Upper lobe of left lung (tissue), 6 donors: ENCODE data around the gene GADD45A. TPM values are rescaled to one million over a fixed set of nuclear protein-coding genes. Genes with fewer than 3 reads are reported as not detected.

ENCODE experiments used
- ATAC-seq, 2 donors: fragments of 200-7000 bp; cut with Tn5 transposase; one replicate each; pipeline ENCODE4 v1.9.1; 2022; ENCODE audit warnings: mild to moderate bottlenecking in 2 of 2, moderate library complexity in 2 of 2; ENCODE audit not compliant: low FRiP score in 2 of 2
- DNase-seq, 2 donors: peaks; one replicate each; pipeline ENCODE4 v3.0.0-alpha.2; 2019 to 2020
- H3K27ac ChIP-seq, 4 donors: fragments of 200-600 bp; sonication (generic); one replicate each; pipeline ENCODE4 v1.5.1; 2016 to 2019
- H3K27me3 ChIP-seq, 4 donors: fragments of 200-600 bp; sonication (generic); one replicate each; pipeline ENCODE4 v1.5.1; 2017 to 2019
- H3K36me3 ChIP-seq, 4 donors: fragments of 200-600 bp; sonication (generic); one replicate each; pipeline ENCODE4 v1.5.1; 2016 to 2019
- H3K4me1 ChIP-seq, 4 donors: fragments of 200-600 bp; sonication (generic); one replicate each; pipeline ENCODE4 v1.5.1; 2018 to 2019
- H3K4me3 ChIP-seq, 4 donors: fragments of 200-600 bp; sonication (generic); one replicate each; pipeline ENCODE4 v1.5.1; 2017 to 2019; ENCODE audit warnings: mild to moderate bottlenecking in 2 of 4, moderate library complexity in 1 of 4
- H3K9me3 ChIP-seq, 4 donors: fragments of 200-600 bp; sonication (generic); one replicate each; pipeline ENCODE4 v1.5.1; 2018 to 2019
- EP300 ChIP-seq, 4 donors: sonication (generic); formaldehyde crosslinking; IDR thresholded peaks; one replicate each; pipeline ENCODE4 v1.5.1; 2017; ENCODE audit warnings: antibody characterized with exemption in 4 of 4, control low read depth in 2 of 4
- POLR2A ChIP-seq, 4 donors: fragments of 450-650 bp; IDR thresholded peaks; one replicate each; pipeline ENCODE4 v1.5.1; 2016 to 2017; ENCODE audit warnings: antibody characterized with exemption in 4 of 4, mild to moderate bottlenecking in 2 of 4
- POLR2AphosphoS5 ChIP-seq, 2 donors: sonication (generic); formaldehyde crosslinking; IDR thresholded peaks; one replicate each; pipeline ENCODE4 v1.5.1; 2017; ENCODE audit warnings: antibody characterized with exemption in 2 of 2
- WGBS, 2 donors: methylation state at CpG; one replicate each; pipeline ENCODE4 v1.1.5; 2017 to 2018; 5-methylcytosine and 5-hydroxymethylcytosine counted together
- small RNA-seq, 4 donors: library from RNA; depleted of rRNA; stranded (forward); fragments of <200 nt; gene quantifications; one replicate each; pipeline ENCODE3, GENCODE V24; 2016
- total RNA-seq, 6 donors: library from RNA; depleted of rRNA in 4 of 6; stranded (reverse); fragments of >200 nt in 4 of 6; gene quantifications; one replicate each; pipeline versions ENCODE4 v1.1.0 to v1.2.1, GENCODE V29; 2016 to 2021
- TF ChIP-seq, protein P1 (sequence below), 6 experiments: fragments of 450-650 bp in 4 of 6; fragments of 200-600 bp in 2 of 6; sonication (generic) in 2 of 6; IDR thresholded peaks; one replicate each; pipeline ENCODE4 v1.5.1; 2016 to 2019; ENCODE audit warnings: antibody characterized with exemption in 6 of 6
- donor health status: DM: no; HTN: no; CAD: no; lungs with moderate emphysema.
- donor health status: DM: no; HTN: yes; CAD: no; lungs with severe emphysema.

Gene GADD45A
- total RNA-seq, 6 donors from 2014 or later: 21.7 to 45.6 (median 28.2) TPM

DNA sequence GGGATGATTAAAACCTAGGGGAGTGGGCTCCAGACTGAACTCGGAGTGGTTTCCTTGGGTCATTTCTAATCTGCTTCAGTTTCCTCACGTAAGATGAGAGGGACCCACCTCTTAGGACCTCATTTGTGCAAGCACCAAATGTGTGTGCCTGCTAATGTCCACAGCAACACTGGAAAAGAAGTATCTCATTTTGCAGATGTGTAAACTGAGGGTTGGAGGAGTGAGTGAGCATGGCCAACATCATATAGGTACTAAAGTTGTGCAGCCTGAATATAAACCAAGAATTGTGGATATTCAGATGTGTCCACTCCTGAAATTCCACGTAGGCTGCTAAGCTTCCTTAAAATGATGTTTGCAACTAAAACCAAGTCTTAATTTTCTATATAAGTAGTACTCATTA is 51.7 kb downstream of the GADD45A start:
- DNase-seq (no peak), ATAC-seq (no peak)
- no peak overlapping the region for H3K4me3 ChIP-seq
- H3K27ac ChIP-seq: peak overlapping the region; percentile 38 to 79 (median 71)
- peaks cover 12 to 29% (median 21%) of the 10 kb centered on the region in 4 donors for H3K4me1 ChIP-seq
- no peaks in the 10 kb centered on the region for H3K9me3 ChIP-seq
- no peaks in the 10 kb centered on the region for H3K36me3 ChIP-seq
- no peaks in the 10 kb centered on the region for H3K27me3 ChIP-seq
- TF ChIP-seq EP300 (IDR thresholded peaks at IDR 0.05) (no peak), POLR2AphosphoS5 (IDR thresholded peaks at IDR 0.05) (no peak), POLR2A (IDR thresholded peaks at IDR 0.05) (no peak)
- TF ChIP-seq, protein P1, sequence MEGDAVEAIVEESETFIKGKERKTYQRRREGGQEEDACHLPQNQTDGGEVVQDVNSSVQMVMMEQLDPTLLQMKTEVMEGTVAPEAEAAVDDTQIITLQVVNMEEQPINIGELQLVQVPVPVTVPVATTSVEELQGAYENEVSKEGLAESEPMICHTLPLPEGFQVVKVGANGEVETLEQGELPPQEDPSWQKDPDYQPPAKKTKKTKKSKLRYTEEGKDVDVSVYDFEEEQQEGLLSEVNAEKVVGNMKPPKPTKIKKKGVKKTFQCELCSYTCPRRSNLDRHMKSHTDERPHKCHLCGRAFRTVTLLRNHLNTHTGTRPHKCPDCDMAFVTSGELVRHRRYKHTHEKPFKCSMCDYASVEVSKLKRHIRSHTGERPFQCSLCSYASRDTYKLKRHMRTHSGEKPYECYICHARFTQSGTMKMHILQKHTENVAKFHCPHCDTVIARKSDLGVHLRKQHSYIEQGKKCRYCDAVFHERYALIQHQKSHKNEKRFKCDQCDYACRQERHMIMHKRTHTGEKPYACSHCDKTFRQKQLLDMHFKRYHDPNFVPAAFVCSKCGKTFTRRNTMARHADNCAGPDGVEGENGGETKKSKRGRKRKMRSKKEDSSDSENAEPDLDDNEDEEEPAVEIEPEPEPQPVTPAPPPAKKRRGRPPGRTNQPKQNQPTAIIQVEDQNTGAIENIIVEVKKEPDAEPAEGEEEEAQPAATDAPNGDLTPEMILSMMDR (IDR thresholded peaks at IDR 0.05): no peak
- 92 to 100% methylated on average over 3 of the region's 3 CpGs for WGBS, 2 donors

DNA sequence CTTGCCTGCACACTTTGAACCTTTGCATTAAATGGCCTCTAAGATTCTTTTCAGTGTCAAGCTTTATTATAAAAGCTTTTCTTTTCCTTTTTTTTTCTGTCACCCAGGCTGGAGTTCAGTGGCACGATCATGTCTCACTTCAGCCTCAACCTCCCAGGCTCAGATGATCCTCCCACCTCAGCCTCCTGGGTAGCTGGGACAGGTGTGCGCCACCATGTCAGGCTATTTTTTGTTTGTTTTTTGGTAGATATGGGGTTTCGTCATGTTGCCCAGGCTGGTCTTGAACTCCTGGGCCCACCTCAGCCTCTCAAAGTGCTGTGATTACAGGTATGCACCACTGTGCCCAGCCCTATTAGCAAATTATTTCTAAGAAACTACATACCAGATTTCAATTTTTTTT is 52.9 kb downstream of the GADD45A start:
- Histone ChIP-seq H3K27ac (no peak overlapping the region), H3K9me3 (no peaks in the 10 kb centered on the region), H3K36me3 (no peaks in the 10 kb centered on the region), H3K4me3 (no peak overlapping the region), H3K4me1 (peaks cover 12 to 27% (median 21%) of the 10 kb centered on the region in 4 donors), H3K27me3 (no peaks in the 10 kb centered on the region)
- TF ChIP-seq EP300 (IDR thresholded peaks at IDR 0.05) (no peak), POLR2AphosphoS5 (IDR thresholded peaks at IDR 0.05) (no peak), POLR2A (IDR thresholded peaks at IDR 0.05) (no peak)
- TF ChIP-seq, protein P1 (IDR thresholded peaks at IDR 0.05): no peak
- no peak for DNase-seq
- WGBS, 2 donors: 98 to 100% methylated on average over 3 of the region's 3 CpGs
- no peak for ATAC-seq

Small RNA genes lying within 50 kb of the gene (small RNA-seq; reads per million reads assigned to genes)
- 0 reads per million in 4 donors for gene RN7SL392P

Other genes with a start within 250 kb of the GADD45A start
- gene GNG12, start 148.3 kb downstream of the GADD45A start, total RNA-seq: 10 to 100 TPM; 14.3 to 54.6 (median 45.1) TPM